Smooth muscle cell (in vitro differentiated cells): ENCODE measurements around the gene PAPSS1. TPM values are rescaled to one million over a fixed set of nuclear protein-coding genes. Genes with fewer than 3 reads are reported as not detected.
"Not testable (repeated sequence)": the region's sequence is repeated elsewhere in the genome, so short reads cannot be mapped to it uniquely, and the experiment has no call there.

ENCODE experiments used
- DNase-seq: peaks from one replicate; lab custom pipeline; 2025; ENCODE audit not compliant: unreplicated experiment; lab: John Stamatoyannopoulos, UW
- H2AFZ ChIP-seq: fragments of 200-600 bp; sonication (generic); 2 replicates; pipeline ENCODE4 v1.6.0; 2016; ENCODE audit warnings: antibody characterized with exemption, low read depth, mild to moderate bottlenecking
- H3F3A ChIP-seq: fragments of 200-600 bp; sonication (generic); 2 replicates; pipeline ENCODE4 v1.6.0; 2017; ENCODE audit warnings: antibody characterized with exemption, low read depth
- H3K27ac ChIP-seq: fragments of 200-600 bp; sonication (generic); 2 replicates; pipeline ENCODE4 v1.5.1; 2016; ENCODE audit warnings: low read depth, mild to moderate bottlenecking
- H3K27me3 ChIP-seq: fragments of 200-600 bp; sonication (generic); 2 replicates; pipeline ENCODE4 v1.6.1; 2016; ENCODE audit warnings: low read depth, mild to moderate bottlenecking
- H3K36me3 ChIP-seq: fragments of 200-600 bp; sonication (generic); 2 replicates; pipeline ENCODE4 v1.5.1; 2016; ENCODE audit warnings: low read depth
- H3K4me1 ChIP-seq: fragments of 200-600 bp; sonication (generic); 2 replicates; pipeline ENCODE4 v1.5.1; 2016; ENCODE audit warnings: low read depth
- H3K4me2 ChIP-seq: fragments of 200-600 bp; sonication (generic); 2 replicates; pipeline ENCODE4 v1.6.0; 2016; ENCODE audit warnings: mild to moderate bottlenecking
- H3K4me3 ChIP-seq: fragments of 200-600 bp; sonication (generic); 2 replicates; pipeline ENCODE4 v1.5.1; 2016; ENCODE audit warnings: mild to moderate bottlenecking
- H3K79me2 ChIP-seq: fragments of 200-600 bp; sonication (generic); 2 replicates; pipeline ENCODE4 v1.6.0; 2016; ENCODE audit warnings: low read depth, mild to moderate bottlenecking
- H3K9ac ChIP-seq: fragments of 200-600 bp; sonication (generic); 2 replicates; pipeline ENCODE4 v1.6.0; 2016; ENCODE audit warnings: low read depth
- H3K9me3 ChIP-seq: fragments of 200-600 bp; sonication (generic); replicated peaks from 2 replicates; pipeline ENCODE4 v1.5.1; 2016; ENCODE audit warnings: low read depth
- H4K20me1 ChIP-seq: fragments of 200-600 bp; sonication (generic); 2 replicates; pipeline ENCODE4 v1.6.0; 2016; ENCODE audit warnings: low read depth
- CTCF ChIP-seq: fragments of 200-600 bp; sonication (generic); IDR thresholded peaks from 2 replicates; pipeline ENCODE4 v1.5.1; 2017; ENCODE audit warnings: borderline replicate concordance, mild to moderate bottlenecking, antibody characterized with exemption; ENCODE audit not compliant: insufficient read depth, poor library complexity, severe bottlenecking
- WGBS: methylation state at CpG from one replicate; pipeline ENCODE4 v1.1.7; 2016; ENCODE audit warnings: low lambda C conversion rate; 5-methylcytosine and 5-hydroxymethylcytosine counted together
- polyA plus RNA-seq: library from polyadenylated mRNA; unstranded; fragments of >200 nt; fragmentation: Nextera tagmentation; extraction: Ambion mirVana; gene quantifications from 2 replicates; pipeline ENCODE4 v1.2.1, GENCODE V29; 2016
- total RNA-seq: library from RNA; depleted of rRNA; stranded (reverse); fragments of >200 nt; gene quantifications from 2 replicates; pipeline ENCODE4 v1.2.3, GENCODE V29; 2014

PAPSS1 gene
- total and polyA plus RNA-seq, 2 experiments from 2014 or later, result 188 to 198 TPM

GRCh38 chr4:107658400-107659336 is 61.4 kb downstream of the PAPSS1 start:
- H3K27me3 ChIP-seq, result no peaks in the 10 kb centered on the region
- H3K36me3 ChIP-seq, result peaks cover 11% of the 10 kb centered on the region
- H3K4me1 ChIP-seq, result no peaks in the 10 kb centered on the region
- peaks cover 17% of the 10 kb centered on the region for H4K20me1 ChIP-seq
- 97% methylated on average over 4 of the region's 4 CpGs for WGBS
- no peak overlapping the region for H3K4me3 ChIP-seq
- H3F3A ChIP-seq, result no peaks in the 10 kb centered on the region
- H2AFZ ChIP-seq, result no peak overlapping the region
- H3K9ac ChIP-seq, result no peak overlapping the region
- H3K79me2 ChIP-seq, result peaks cover 79% of the 10 kb centered on the region
- H3K9me3 ChIP-seq, result no peaks in the 10 kb centered on the region
- no peak overlapping the region for H3K27ac ChIP-seq
- no peak for DNase-seq
- H3K4me2 ChIP-seq, result no peak overlapping the region
- TF ChIP-seq CTCF, result no peak

DNA sequence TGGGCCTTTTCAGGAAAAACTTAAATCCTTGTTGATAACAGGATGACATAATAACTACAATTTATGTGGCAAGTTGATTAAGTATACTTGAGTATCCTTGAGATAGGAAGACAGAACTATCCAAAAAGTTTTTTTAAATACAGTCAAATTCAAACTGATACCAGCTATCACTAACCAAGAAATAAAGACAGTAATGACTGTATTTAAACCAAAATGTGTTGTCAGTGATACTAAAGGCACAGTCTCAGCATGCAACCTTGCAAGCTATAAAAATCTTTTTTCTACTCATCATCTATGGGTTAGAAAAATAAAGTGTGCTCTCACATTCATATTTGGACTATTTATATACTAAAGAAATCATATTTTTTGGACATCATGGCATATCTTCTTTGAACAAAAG is 64.7 kb downstream of the PAPSS1 start:
- DNase-seq, result no peak
- H3K27ac ChIP-seq, result no peak overlapping the region
- H3F3A ChIP-seq, result peaks cover 9% of the 10 kb centered on the region
- peaks cover 62% of the 10 kb centered on the region for H3K79me2 ChIP-seq
- no peak overlapping the region for H3K4me3 ChIP-seq
- H4K20me1 ChIP-seq, result peaks cover 5% of the 10 kb centered on the region
- H3K36me3 ChIP-seq, result peaks cover 26% of the 10 kb centered on the region
- no peaks in the 10 kb centered on the region for H3K27me3 ChIP-seq
- H3K4me1 ChIP-seq, result peaks cover 4% of the 10 kb centered on the region
- H3K9me3 ChIP-seq, result no peaks in the 10 kb centered on the region
- H3K9ac ChIP-seq, result no peak overlapping the region
- no peak overlapping the region for H3K4me2 ChIP-seq
- H2AFZ ChIP-seq, result no peak overlapping the region
- TF ChIP-seq CTCF, result no peak

DNA sequence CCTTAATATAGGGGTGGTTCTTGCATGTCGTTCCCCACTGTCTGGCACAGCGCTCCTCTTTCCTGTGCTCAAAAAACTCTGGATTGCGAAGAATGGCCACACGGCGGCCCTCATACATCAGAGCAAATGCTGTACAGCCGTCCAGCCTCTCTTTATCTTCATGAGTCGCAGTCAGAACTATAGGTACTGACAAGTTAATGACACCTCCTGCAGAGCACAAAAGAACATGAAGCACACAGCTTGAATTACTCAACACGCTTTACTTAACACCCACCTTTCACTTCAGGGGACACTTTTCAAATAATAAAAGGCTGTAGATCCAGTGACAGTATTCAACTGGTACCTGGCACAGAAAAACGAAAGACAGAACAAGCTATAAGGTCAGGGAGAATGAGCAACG is 65.3 kb downstream of the PAPSS1 start:
- no peak for TF ChIP-seq CTCF
- H4K20me1 ChIP-seq, result peaks cover 11% of the 10 kb centered on the region
- DNase-seq, result no peak
- H3K4me2 ChIP-seq, result no peak overlapping the region
- peaks cover 9% of the 10 kb centered on the region for H3F3A ChIP-seq
- H3K79me2 ChIP-seq, result peaks cover 60% of the 10 kb centered on the region
- no peak overlapping the region for H3K4me3 ChIP-seq
- H2AFZ ChIP-seq, result no peak overlapping the region
- H3K27ac ChIP-seq, result no peak overlapping the region
- H3K9ac ChIP-seq, result no peak overlapping the region
- no peaks in the 10 kb centered on the region for H3K27me3 ChIP-seq
- no peaks in the 10 kb centered on the region for H3K9me3 ChIP-seq
- peaks cover 26% of the 10 kb centered on the region for H3K36me3 ChIP-seq
- peaks cover 8% of the 10 kb centered on the region for H3K4me1 ChIP-seq
- whole genome bisulfite sequencing, result 75% methylated on average over 10 of the region's 10 CpGs

GRCh38 chr4:107651408-107651807 is 68.6 kb downstream of the PAPSS1 start:
- DNase-seq, H3K27ac ChIP-seq, H3K9ac ChIP-seq, H2AFZ ChIP-seq, H3K27me3 ChIP-seq, H3K9me3 ChIP-seq, H3K4me3 ChIP-seq, H3K4me2 ChIP-seq: not testable (repeated sequence)
- WGBS, result 93% methylated on average over 3 of the region's 3 CpGs
- H3K79me2 ChIP-seq, result peaks cover 54% of the 10 kb centered on the region
- peaks cover 38% of the 10 kb centered on the region for H4K20me1 ChIP-seq
- H3K36me3 ChIP-seq, result peaks cover 23% of the 10 kb centered on the region
- H3F3A ChIP-seq, result peaks cover 15% of the 10 kb centered on the region
- peaks cover 23% of the 10 kb centered on the region for H3K4me1 ChIP-seq
